HL-60 (cell line): ENCODE results near the gene ARHGAP35.
A peak's percentile ranks its signal among the peaks of the same experiment; 100 is the strongest.

Source experiments
- DNase-seq, 2 experiments: peaks; one replicate each; pipeline ENCODE4 v3.0.0-alpha.2; 2010 to 2020; ENCODE audit warnings: low read depth in 1 of 2, low spot score in 1 of 2
- H3K27ac ChIP-seq: fragments of 250-450 bp; sonication (Bioruptor Pico); replicated peaks from 2 replicates; pipeline ENCODE4 v1.5.1; 2020; ENCODE audit warnings: mild to moderate bottlenecking, moderate library complexity
- H3K27me3 ChIP-seq: fragments of 250-450 bp; sonication (Bioruptor Pico); 2 replicates; pipeline ENCODE4 v1.5.1; 2021; ENCODE audit warnings: mild to moderate bottlenecking, moderate library complexity; ENCODE audit not compliant: insufficient read depth, poor library complexity, severe bottlenecking
- H3K4me3 ChIP-seq: replicated peaks from 2 replicates; pipeline ENCODE4 v1.5.1; 2011; ENCODE audit warnings: mild to moderate bottlenecking, control low read depth, low read length; ENCODE audit not compliant: insufficient read depth
- CTCF ChIP-seq: IDR thresholded peaks from one replicate; pipeline ENCODE4 v1.5.1; 2011; ENCODE audit warnings: low read length, control low read depth, inconsistent platforms; ENCODE audit not compliant: insufficient read depth
- GABPA ChIP-seq: IDR thresholded peaks from 2 replicates; pipeline ENCODE4 v1.6.1; 2012; ENCODE audit warnings: low read depth
- POLR2AphosphoS5 ChIP-seq: IDR thresholded peaks from 2 replicates; pipeline ENCODE4 v1.6.1; 2012; ENCODE audit warnings: low read depth
- REST ChIP-seq: IDR thresholded peaks from 2 replicates; pipeline ENCODE4 v1.6.1; 2012; ENCODE audit warnings: low read depth; ENCODE audit not compliant: insufficient replicate concordance
- SPI1 ChIP-seq: IDR thresholded peaks from 2 replicates; pipeline ENCODE4 v1.6.1; 2012; ENCODE audit warnings: low read depth, mild to moderate bottlenecking, borderline replicate concordance
- long read RNA-seq: library from polyadenylated mRNA; unstranded; transcript quantifications from one replicate; pipeline ENCODE4 v2.0.0, GENCODE V29; 2020

Gene ARHGAP35
- long read RNA-seq, partial matches to known transcripts = 0 of 18 reads
- long read RNA-seq, other reads (novel, unspliced or antisense) = 18 of 18 reads

- TF ChIP-seq CTCF (no peak), POLR2AphosphoS5 (no peak), SPI1 (no peak), REST (no peak), GABPA (no peak)
- no peaks in the 10 kb centered on the region for H3K27me3 ChIP-seq
- peak within 1 kb of the TSS; percentile 84 for H3K4me3 ChIP-seq
- no peak for DNase-seq
- peak within 1 kb of the TSS; percentile 97 for H3K27ac ChIP-seq
Measured at GRCh38 chr19:46860846-46861690, at the start of gene ARHGAP35. Gene ARHGAP35, plus strand, starts transcription at chr19:46860997. Its CDS starts 57,679 bp downstream, at chr19:46918676.

- H3K4me3 ChIP-seq = no peak overlapping the region
- no peak for DNase-seq
- H3K27me3 ChIP-seq = no peaks in the 10 kb centered on the region
- H3K27ac ChIP-seq = no peak overlapping the region
- no peak for TF ChIP-seq SPI1
- no peak for TF ChIP-seq REST
- no peak for TF ChIP-seq POLR2AphosphoS5
- no peak for TF ChIP-seq CTCF
- TF ChIP-seq GABPA = no peak
Measured at GRCh38 chr19:46812977-46813838, 47.6 kb upstream of the ARHGAP35 start.

- no peak overlapping the region for H3K27ac ChIP-seq
- TF ChIP-seq CTCF (no peak), SPI1 (no peak), GABPA (no peak), REST (no peak), POLR2AphosphoS5 (no peak)
- H3K4me3 ChIP-seq = no peak overlapping the region
- no peak for DNase-seq
- H3K27me3 ChIP-seq = no peaks in the 10 kb centered on the region
Measured at GRCh38 chr19:46813839-46814358, 46.9 kb upstream of the ARHGAP35 start.
